Measurements from ENCODE around the gene FAM184A.

DNA sequence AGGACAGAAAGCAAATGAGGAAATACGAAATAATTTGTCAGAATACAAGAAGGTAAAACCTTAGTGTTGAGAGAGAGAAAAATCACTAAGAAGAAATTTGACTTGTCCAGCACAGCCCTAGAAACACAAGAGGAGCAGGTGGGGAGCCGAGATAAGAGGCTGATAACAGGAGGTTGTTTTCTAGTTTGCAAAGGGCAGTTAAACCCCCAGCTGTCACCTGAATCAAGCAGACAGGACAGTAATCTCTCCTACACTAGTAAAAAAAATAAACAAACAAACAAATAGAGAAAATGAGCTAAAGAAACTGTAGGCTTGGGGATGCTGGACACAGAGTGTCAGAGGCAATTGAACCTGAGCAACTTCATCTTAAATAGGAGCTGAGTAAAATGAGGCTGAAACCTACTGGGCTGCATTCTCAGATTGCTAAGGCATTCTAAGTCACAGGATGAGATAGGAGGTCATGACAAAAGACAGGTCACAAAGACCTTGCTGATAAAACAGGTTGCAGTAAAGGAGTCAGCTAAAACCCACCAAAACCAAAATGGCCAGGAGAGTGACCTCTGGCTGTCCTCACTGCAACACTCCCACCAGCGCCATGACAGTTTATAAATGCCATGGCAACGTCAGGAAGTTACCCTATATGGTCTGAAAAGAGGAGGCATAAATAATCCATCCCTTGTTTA lies 40.4 kb downstream of the FAM184A start:
- TF ChIP-seq, protein P1, sequence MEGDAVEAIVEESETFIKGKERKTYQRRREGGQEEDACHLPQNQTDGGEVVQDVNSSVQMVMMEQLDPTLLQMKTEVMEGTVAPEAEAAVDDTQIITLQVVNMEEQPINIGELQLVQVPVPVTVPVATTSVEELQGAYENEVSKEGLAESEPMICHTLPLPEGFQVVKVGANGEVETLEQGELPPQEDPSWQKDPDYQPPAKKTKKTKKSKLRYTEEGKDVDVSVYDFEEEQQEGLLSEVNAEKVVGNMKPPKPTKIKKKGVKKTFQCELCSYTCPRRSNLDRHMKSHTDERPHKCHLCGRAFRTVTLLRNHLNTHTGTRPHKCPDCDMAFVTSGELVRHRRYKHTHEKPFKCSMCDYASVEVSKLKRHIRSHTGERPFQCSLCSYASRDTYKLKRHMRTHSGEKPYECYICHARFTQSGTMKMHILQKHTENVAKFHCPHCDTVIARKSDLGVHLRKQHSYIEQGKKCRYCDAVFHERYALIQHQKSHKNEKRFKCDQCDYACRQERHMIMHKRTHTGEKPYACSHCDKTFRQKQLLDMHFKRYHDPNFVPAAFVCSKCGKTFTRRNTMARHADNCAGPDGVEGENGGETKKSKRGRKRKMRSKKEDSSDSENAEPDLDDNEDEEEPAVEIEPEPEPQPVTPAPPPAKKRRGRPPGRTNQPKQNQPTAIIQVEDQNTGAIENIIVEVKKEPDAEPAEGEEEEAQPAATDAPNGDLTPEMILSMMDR (IDR thresholded peaks at IDR 0.05) = no peak
- no peak for TF ChIP-seq POLR2A (IDR thresholded peaks at IDR 0.05)
